Calu3 (cell line): Measurements from ENCODE around the gene SGPL1. TPM values are rescaled to one million over a fixed set of nuclear protein-coding genes. Genes with fewer than 3 reads are reported as not detected.

Experiments used
- BruUV-seq: library from RNA; stranded (reverse); fragments of 400-500 nt; replicated peaks from 2 replicates; lab custom pipeline; 2021; lab: Mats Ljungman, UMichigan
- CTCF ChIA-PET: fragments of 300-600 bp; sonication (Branson Sonifier 250); formaldehyde crosslinking; loops from one replicate; lab custom pipeline; 2022; ENCODE audit warnings: antibody characterized with exemption; lab: Charles Lee
- DNase-seq: peaks from one replicate; pipeline ENCODE4 v3.0.0; 2022
- H3K27ac Mint-ChIP-seq: one replicate; pipeline ENCODE4 v1.8.0; 2022; ENCODE audit warnings: mixed read lengths; ENCODE audit not compliant: unreplicated experiment
- H3K27me3 Mint-ChIP-seq: one replicate; pipeline ENCODE4 v1.8.0; 2022; ENCODE audit warnings: mixed read lengths; ENCODE audit not compliant: unreplicated experiment
- H3K36me3 Mint-ChIP-seq: one replicate; pipeline ENCODE4 v1.8.0; 2022; ENCODE audit warnings: mild to moderate bottlenecking, moderate library complexity, mixed read lengths; ENCODE audit not compliant: insufficient read depth, unreplicated experiment
- H3K4me1 Mint-ChIP-seq: one replicate; pipeline ENCODE4 v1.8.0; 2022; ENCODE audit warnings: mild to moderate bottlenecking, low read depth, mixed read lengths; ENCODE audit not compliant: unreplicated experiment
- H3K4me3 Mint-ChIP-seq: one replicate; pipeline ENCODE4 v1.8.0; 2022; ENCODE audit warnings: mild to moderate bottlenecking, low read depth, moderate library complexity, mixed read lengths; ENCODE audit not compliant: unreplicated experiment
- H3K9me3 Mint-ChIP-seq: one replicate; pipeline ENCODE4 v1.8.0; 2022; ENCODE audit warnings: low read depth, mixed read lengths; ENCODE audit not compliant: unreplicated experiment
- intact Hi-C: fragments of 100-400 bp; cut with micrococcal nuclease; formaldehyde crosslinking; loops from one replicate; pipeline ENCODE4 v1.10.0; 2022; ENCODE audit not compliant: unreplicated experiment
- total RNA-seq: library from RNA; stranded (reverse); gene quantifications from 2 replicates; pipeline ENCODE4 v1.2.3, GENCODE V29; 2022
- TF ChIP-seq, protein P1 (sequence below): fragments of 200-600 bp; IDR thresholded peaks from one replicate; pipeline ENCODE4 v1.8.0; 2022; ENCODE audit warnings: antibody characterized with exemption; ENCODE audit not compliant: unreplicated experiment

SGPL1 gene
- total RNA-seq, 1 experiment from 2014 or later: 84.6 TPM

DNA sequence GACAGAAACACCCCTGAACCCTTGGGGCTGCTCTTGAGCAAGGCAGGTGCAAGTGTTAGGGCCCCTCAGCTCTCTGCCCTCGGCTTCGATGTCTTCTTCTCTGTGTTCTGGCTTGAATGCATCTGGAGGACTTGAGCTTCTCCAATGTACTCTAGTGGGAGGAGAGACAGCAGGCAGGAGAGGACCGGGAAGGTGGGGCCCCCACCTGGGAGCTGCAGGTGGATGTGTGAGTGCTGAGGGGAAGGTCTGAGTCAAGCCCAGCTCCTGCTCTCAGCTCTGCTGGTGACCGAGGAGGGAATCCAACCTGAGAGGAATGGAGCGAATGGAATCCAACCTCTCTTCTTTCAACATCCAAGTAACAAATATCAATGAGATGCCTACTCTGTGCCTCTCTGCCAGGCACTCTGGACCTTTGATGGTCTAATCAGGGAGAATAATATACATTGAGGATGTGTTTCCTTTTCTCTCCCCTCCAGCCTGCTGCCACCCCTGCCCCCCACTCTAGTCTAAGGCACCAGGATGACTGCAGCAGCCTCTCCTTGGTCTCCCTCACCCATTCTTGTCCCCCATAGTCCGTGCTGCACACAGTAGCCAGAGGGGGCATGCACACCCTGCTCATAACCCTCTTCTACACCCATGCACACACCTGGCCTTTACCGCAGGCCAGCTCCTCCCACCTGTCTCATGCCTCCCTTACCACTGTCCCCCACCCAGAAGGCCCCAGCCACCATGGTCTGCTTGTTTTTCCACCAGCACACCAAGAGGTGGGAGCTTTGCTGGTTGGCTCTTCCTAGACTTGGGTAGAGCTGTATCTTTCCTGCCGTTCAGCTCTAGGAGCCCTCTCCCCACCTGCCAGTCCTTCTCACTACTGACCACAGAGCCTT, 44.2 kb upstream of the SGPL1 start:
- intact Hi-C loops: no loop called here
- TF ChIP-seq, protein P1, sequence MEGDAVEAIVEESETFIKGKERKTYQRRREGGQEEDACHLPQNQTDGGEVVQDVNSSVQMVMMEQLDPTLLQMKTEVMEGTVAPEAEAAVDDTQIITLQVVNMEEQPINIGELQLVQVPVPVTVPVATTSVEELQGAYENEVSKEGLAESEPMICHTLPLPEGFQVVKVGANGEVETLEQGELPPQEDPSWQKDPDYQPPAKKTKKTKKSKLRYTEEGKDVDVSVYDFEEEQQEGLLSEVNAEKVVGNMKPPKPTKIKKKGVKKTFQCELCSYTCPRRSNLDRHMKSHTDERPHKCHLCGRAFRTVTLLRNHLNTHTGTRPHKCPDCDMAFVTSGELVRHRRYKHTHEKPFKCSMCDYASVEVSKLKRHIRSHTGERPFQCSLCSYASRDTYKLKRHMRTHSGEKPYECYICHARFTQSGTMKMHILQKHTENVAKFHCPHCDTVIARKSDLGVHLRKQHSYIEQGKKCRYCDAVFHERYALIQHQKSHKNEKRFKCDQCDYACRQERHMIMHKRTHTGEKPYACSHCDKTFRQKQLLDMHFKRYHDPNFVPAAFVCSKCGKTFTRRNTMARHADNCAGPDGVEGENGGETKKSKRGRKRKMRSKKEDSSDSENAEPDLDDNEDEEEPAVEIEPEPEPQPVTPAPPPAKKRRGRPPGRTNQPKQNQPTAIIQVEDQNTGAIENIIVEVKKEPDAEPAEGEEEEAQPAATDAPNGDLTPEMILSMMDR: no peak
- Mint-ChIP-seq H3K27ac (no peak overlapping the region), H3K9me3 (no peaks in the 10 kb centered on the region), H3K4me3 (no peak overlapping the region), H3K4me1 (no peaks in the 10 kb centered on the region), H3K36me3 (peaks cover 8% of the 10 kb centered on the region), H3K27me3 (peaks cover 79% of the 10 kb centered on the region)
- no TSS peak for BruUV-seq
- DNase-seq: no peak
- CTCF ChIA-PET: no interaction called here

DNA sequence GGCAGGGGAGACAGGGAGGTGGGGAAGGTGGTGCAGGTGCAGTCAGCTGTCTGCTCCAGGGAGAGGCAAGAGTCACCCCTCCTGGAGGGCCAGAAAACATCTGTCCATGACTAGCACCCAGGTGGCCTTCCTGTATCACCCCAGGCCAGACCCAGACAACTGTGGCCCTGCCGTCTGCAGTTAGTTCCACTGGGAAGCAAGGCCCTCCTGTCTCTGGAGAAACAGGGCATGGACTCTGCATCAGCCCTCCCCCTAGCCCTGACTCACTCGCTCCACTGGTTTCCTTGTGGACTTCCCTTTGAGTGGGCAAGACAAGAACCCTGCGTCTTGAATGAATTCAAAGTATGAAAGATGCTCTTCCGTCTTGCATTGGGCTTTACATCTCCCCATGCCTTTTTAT, 43.1 kb upstream of the SGPL1 start:
- no peak overlapping the region for H3K27ac Mint-ChIP-seq
- no peak for DNase-seq

DNA sequence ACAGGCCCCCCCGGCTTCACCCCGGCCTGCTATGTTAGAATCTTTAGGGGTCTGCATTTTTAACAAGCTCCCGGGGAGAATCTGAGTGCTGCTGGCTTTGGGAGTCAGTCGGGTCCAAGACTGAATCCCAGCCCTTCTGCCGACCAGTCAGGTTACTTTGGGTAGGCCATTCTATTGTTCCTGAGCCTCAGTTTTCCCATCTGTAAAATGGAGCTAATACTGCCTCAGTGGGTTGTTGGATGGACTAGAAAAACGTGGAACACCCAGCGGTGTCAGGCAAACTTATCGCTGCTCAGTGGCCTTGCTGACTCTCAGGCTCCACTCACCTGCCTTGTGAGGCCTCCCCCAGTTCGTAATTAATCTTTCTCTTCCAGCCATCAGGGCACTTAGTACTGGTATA, 42.3 kb upstream of the SGPL1 start:
- no peak overlapping the region for H3K4me3 Mint-ChIP-seq
- peaks cover 72% of the 10 kb centered on the region for H3K27me3 Mint-ChIP-seq
- CTCF ChIA-PET: interaction anchor here (0.7 kb wide), 1 partner anchor 9 kb away, joined by 3 read pairs; no protein-coding TSS in a partner anchor

More for the DNA sequence above, 43.1 kb upstream of the SGPL1 start:
- H3K4me1 Mint-ChIP-seq: no peaks in the 10 kb centered on the region
- no peaks in the 10 kb centered on the region for H3K9me3 Mint-ChIP-seq
- H3K27me3 Mint-ChIP-seq: peaks cover 72% of the 10 kb centered on the region
- TF ChIP-seq, protein P1: no peak
- intact Hi-C loops: no loop called here
- no peak overlapping the region for H3K4me3 Mint-ChIP-seq
- no TSS peak for BruUV-seq
- peaks cover 8% of the 10 kb centered on the region for H3K36me3 Mint-ChIP-seq
- CTCF ChIA-PET: no interaction called here

DNA sequence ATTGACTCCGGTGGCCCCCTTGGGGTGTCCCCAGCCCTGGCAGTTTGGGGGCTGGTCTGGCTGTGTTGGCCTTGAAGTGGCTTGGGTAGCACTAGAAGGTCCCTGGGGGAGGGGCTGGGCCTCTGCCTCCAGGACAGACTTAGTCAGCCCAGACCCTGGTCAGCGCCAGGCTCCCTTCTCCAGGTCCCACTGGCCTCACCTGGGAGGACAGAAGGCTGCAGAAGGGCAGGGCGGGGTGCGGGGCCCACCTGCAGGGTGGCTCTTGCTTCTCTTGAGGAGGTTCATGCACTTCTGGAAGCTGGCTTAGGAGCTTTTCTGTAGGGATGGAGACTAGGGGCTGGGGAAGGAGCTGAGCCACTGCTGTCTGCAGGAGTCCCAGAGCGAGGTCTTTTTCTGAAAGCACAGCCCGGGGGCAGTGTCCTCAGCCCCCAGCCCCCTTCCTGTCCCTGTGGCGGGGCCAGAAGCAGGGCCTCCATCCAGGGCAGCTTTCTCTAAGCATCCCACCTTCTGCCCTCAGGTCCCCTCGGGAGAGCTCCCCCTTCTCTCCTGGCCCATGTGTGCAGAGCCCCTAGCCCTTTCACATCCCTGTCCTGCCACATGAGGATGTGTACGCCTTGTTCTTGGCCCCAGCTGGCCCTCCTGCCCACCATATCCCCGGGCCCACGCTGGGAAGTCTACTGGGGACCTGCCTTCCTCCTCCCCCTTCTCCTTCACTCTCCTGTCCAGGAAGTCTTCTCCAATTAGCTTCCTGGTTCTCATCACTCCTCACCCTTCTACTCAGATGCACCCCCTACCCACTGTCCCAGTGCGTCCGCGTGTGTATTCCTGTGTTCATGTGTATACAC, 41.6 kb upstream of the SGPL1 start:
- no TSS peak for BruUV-seq
- TF ChIP-seq, protein P1: no peak
- intact Hi-C loops: no loop called here
- no peak overlapping the region for H3K27ac Mint-ChIP-seq
- peaks cover 72% of the 10 kb centered on the region for H3K27me3 Mint-ChIP-seq
- DNase-seq: no peak
- no peak overlapping the region for H3K4me3 Mint-ChIP-seq
- no peaks in the 10 kb centered on the region for H3K4me1 Mint-ChIP-seq
- H3K36me3 Mint-ChIP-seq: peaks cover 8% of the 10 kb centered on the region
- CTCF ChIA-PET: interaction anchor here (0.7 kb wide), 2 partner anchors 9 to 113 kb away, joined by 3 read pairs; no protein-coding TSS in a partner anchor
- H3K9me3 Mint-ChIP-seq: no peaks in the 10 kb centered on the region

More for the DNA sequence above, 42.3 kb upstream of the SGPL1 start:
- Mint-ChIP-seq H3K36me3 (peaks cover 8% of the 10 kb centered on the region), H3K4me1 (no peaks in the 10 kb centered on the region), H3K9me3 (no peaks in the 10 kb centered on the region), H3K27ac (no peak overlapping the region)
- BruUV-seq: no TSS peak
- DNase-seq: no peak
- intact Hi-C loops: no loop called here
- TF ChIP-seq, protein P1: no peak
